Prostate gland (tissue), 2 donors: ENCODE results near the gene USP25. TPM values are rescaled to one million over a fixed set of nuclear protein-coding genes. Genes with fewer than 3 reads are reported as not detected.

ENCODE experiments used
- DNase-seq: peaks from one replicate; pipeline ENCODE4 v3.0.0-alpha.2; 2019; ENCODE audit warnings: low spot score
- H3K27ac ChIP-seq, 2 donors: fragments of 200-600 bp; sonication (generic); 2 replicates each; pipeline ENCODE4 v1.5.1; 2017 to 2019
- H3K27me3 ChIP-seq: fragments of 200-600 bp; sonication (generic); replicated peaks from 2 replicates; pipeline ENCODE4 v1.5.1; 2019; ENCODE audit not compliant: insufficient read depth
- H3K36me3 ChIP-seq, 2 donors: fragments of 200-600 bp; sonication (generic); 1 replicate in 1 of 2; 2 replicates in 1 of 2; pipeline versions ENCODE4 v1.5.1 to v1.8.1; 2017 to 2019
- H3K4me1 ChIP-seq: fragments of 200-600 bp; sonication (generic); replicated peaks from 2 replicates; pipeline ENCODE4 v1.5.1; 2019
- H3K4me3 ChIP-seq, 2 donors: fragments of 200-600 bp; sonication (generic); 2 replicates each; pipeline ENCODE4 v1.5.1; 2017 to 2019
- H3K9me3 ChIP-seq: fragments of 200-600 bp; sonication (generic); 2 replicates; pipeline ENCODE4 v1.5.1; 2017
- CTCF ChIP-seq, 4 experiments: fragments of 200-600 bp in 2 of 4; fragments of 450-650 bp in 2 of 4; sonication (generic) in 2 of 4; IDR thresholded peaks; 1 replicate in 3 of 4; 2 replicates in 1 of 4; pipeline ENCODE4 v1.5.1; 2016 to 2019; ENCODE audit warnings: antibody characterized with exemption in 4 of 4, mild to moderate bottlenecking in 2 of 4, moderate library complexity in 2 of 4
- POLR2A ChIP-seq: fragments of 450-650 bp; IDR thresholded peaks from one replicate; pipeline ENCODE4 v1.6.1; 2016; ENCODE audit warnings: antibody characterized with exemption, mild to moderate bottlenecking
- POLR2AphosphoS5 ChIP-seq: sonication (generic); formaldehyde crosslinking; IDR thresholded peaks from one replicate; pipeline ENCODE4 v1.6.1; 2017; ENCODE audit warnings: antibody characterized with exemption
- WGBS: methylation state at CpG from one replicate; pipeline ENCODE4 v1.1.5; 2018; 5-methylcytosine and 5-hydroxymethylcytosine counted together
- intact Hi-C: fragments of 100-400 bp; cut with DNase I; formaldehyde crosslinking; loops from one replicate; pipeline ENCODE4 v1.14.2; 2022
- total RNA-seq, 2 donors: library from RNA; depleted of rRNA; stranded (reverse); fragments of >200 nt; gene quantifications; one replicate each; pipeline ENCODE4 v1.1.0, GENCODE V29; 2016

The USP25 gene
- total RNA-seq, 2 donors from 2014 or later = 30.4 to 49.3 TPM

- H3K9me3 ChIP-seq = no peaks in the 10 kb centered on the region
- DNase-seq = no peak
- intact Hi-C loops = no loop called here
- TF ChIP-seq POLR2A (no peak), POLR2AphosphoS5 (no peak), CTCF (IDR thresholded peaks at IDR 0.05) (no peak)
- 97% methylated on average over 4 of the region's 4 CpGs for WGBS
- H3K27ac ChIP-seq = no peak overlapping the region
- no peaks in the 10 kb centered on the region for H3K36me3 ChIP-seq
- no peaks in the 10 kb centered on the region for H3K4me1 ChIP-seq
- H3K4me3 ChIP-seq = no peak overlapping the region
- no peaks in the 10 kb centered on the region for H3K27me3 ChIP-seq
Observed at GRCh38 chr21:15804247-15805005, 74.6 kb downstream of the USP25 start.

GRCh38 chr21:15809065-15809464, 79.3 kb downstream of the USP25 start:
- Histone ChIP-seq H3K4me1 (no peaks in the 10 kb centered on the region), H3K27me3 (no peaks in the 10 kb centered on the region), H3K4me3 (no peak overlapping the region), H3K36me3 (no peaks in the 10 kb centered on the region), H3K27ac (no peak overlapping the region), H3K9me3 (no peaks in the 10 kb centered on the region)
- WGBS = 88% methylated on average over 7 of the region's 7 CpGs
- intact Hi-C loops = no loop called here
- no peak for TF ChIP-seq POLR2A
- no peak for TF ChIP-seq POLR2AphosphoS5
- no peak for TF ChIP-seq CTCF (IDR thresholded peaks at IDR 0.05)
- DNase-seq = no peak

- no peak for TF ChIP-seq POLR2AphosphoS5
- no peak for TF ChIP-seq POLR2A
- TF ChIP-seq CTCF (IDR thresholded peaks at IDR 0.05) = no peak
- no peaks in the 10 kb centered on the region for H3K27me3 ChIP-seq
- 67% methylated on average over 3 of the region's 3 CpGs for WGBS
- no peaks in the 10 kb centered on the region for H3K9me3 ChIP-seq
- H3K36me3 ChIP-seq = no peaks in the 10 kb centered on the region
- no peak for DNase-seq
- no peak overlapping the region for H3K27ac ChIP-seq
- no peak overlapping the region for H3K4me3 ChIP-seq
- intact Hi-C loops = no loop called here
- no peaks in the 10 kb centered on the region for H3K4me1 ChIP-seq
Observed at GRCh38 chr21:15809818-15810217, 80.0 kb downstream of the USP25 start.

GRCh38 chr21:15815285-15815684, 85.5 kb downstream of the USP25 start:
- WGBS = 91% methylated on average over 3 of the region's 3 CpGs
- no peaks in the 10 kb centered on the region for H3K4me1 ChIP-seq
- H3K36me3 ChIP-seq = no peaks in the 10 kb centered on the region
- intact Hi-C loops = no loop called here
- H3K27me3 ChIP-seq = no peaks in the 10 kb centered on the region
- no peak overlapping the region for H3K4me3 ChIP-seq
- H3K9me3 ChIP-seq = no peaks in the 10 kb centered on the region
- DNase-seq = no peak
- TF ChIP-seq POLR2AphosphoS5 (no peak), CTCF (IDR thresholded peaks at IDR 0.05) (no peak), POLR2A (no peak)
- H3K27ac ChIP-seq = no peak overlapping the region

- no peaks in the 10 kb centered on the region for H3K4me1 ChIP-seq
Observed at GRCh38 chr21:15820327-15820726, 90.5 kb downstream of the USP25 start.

More at GRCh38 chr21:15820327-15820726, 90.5 kb downstream of the USP25 start:
- intact Hi-C loops = loop anchor here (10.0 kb wide), 1 partner anchor 86 kb away; no protein-coding TSS in a partner anchor
- Histone ChIP-seq H3K36me3 (no peaks in the 10 kb centered on the region), H3K27me3 (no peaks in the 10 kb centered on the region), H3K27ac (no peak overlapping the region), H3K9me3 (no peaks in the 10 kb centered on the region), H3K4me3 (no peak overlapping the region)
- no peak for TF ChIP-seq CTCF (IDR thresholded peaks at IDR 0.05)
- TF ChIP-seq POLR2AphosphoS5 = no peak
- TF ChIP-seq POLR2A = no peak
- no peak for DNase-seq
